ENCODE results near the gene SEMA3C. TPM values are rescaled to one million over a fixed set of nuclear protein-coding genes. Genes with fewer than 3 reads are reported as not detected.
A peak's percentile ranks its signal among the peaks of the same experiment; 100 is the strongest.
"Not testable (repeated sequence)": the region's sequence is repeated elsewhere in the genome, so short reads cannot be mapped to it uniquely, and the experiment has no call there.

SEMA3C gene
- total RNA-seq, 2 experiments from 2014 or later = not detected

GRCh38 chr7:80941208-80941758 lies 22.4 kb upstream of the SEMA3C start:
- Mint-ChIP-seq H3K27ac (no peak overlapping the region), H3K4me3 (no peak overlapping the region), H3K27me3 (no peaks in the 10 kb centered on the region), H3K4me1 (no peaks in the 10 kb centered on the region), H3K9me3 (ENCODE audit: low read depth) (peaks cover 4% of the 10 kb centered on the region), H3K36me3 (no peaks in the 10 kb centered on the region)
- ATAC-seq = no peak
- CTCF ChIA-PET = no interaction called here
- DNase-seq = no peak

- H3K36me3 Mint-ChIP-seq = no peaks in the 10 kb centered on the region
- DNase-seq (no peak), ATAC-seq (no peak)
- no peaks in the 10 kb centered on the region for H3K27me3 Mint-ChIP-seq
- CTCF ChIA-PET = no interaction called here
- peaks cover 3% of the 10 kb centered on the region for H3K9me3 Mint-ChIP-seq (ENCODE audit: low read depth)
- H3K4me3 Mint-ChIP-seq = no peak overlapping the region
- no peaks in the 10 kb centered on the region for H3K4me1 Mint-ChIP-seq
- no peak overlapping the region for H3K27ac Mint-ChIP-seq
Measured at GRCh38 chr7:80940539-80941207, 21.8 kb upstream of the SEMA3C start.

GRCh38 chr7:80937336-80937735 lies 18.5 kb upstream of the SEMA3C start:
- CTCF ChIA-PET = no interaction called here
- H3K4me3 Mint-ChIP-seq = no peak overlapping the region
- H3K27ac Mint-ChIP-seq = no peak overlapping the region
- H3K9me3 Mint-ChIP-seq (ENCODE audit: low read depth) = peaks cover 2% of the 10 kb centered on the region
- H3K36me3 Mint-ChIP-seq = no peaks in the 10 kb centered on the region
- DNase-seq (no peak), ATAC-seq (no peak)
- H3K27me3 Mint-ChIP-seq = no peaks in the 10 kb centered on the region
- H3K4me1 Mint-ChIP-seq = no peaks in the 10 kb centered on the region

- H3K27ac Mint-ChIP-seq = no peak overlapping the region
- H3K27me3 Mint-ChIP-seq = no peaks in the 10 kb centered on the region
- H3K4me1 Mint-ChIP-seq = no peaks in the 10 kb centered on the region
- CTCF ChIA-PET = no interaction called here
- no peak overlapping the region for H3K4me3 Mint-ChIP-seq
- peaks cover 6% of the 10 kb centered on the region for H3K9me3 Mint-ChIP-seq (ENCODE audit: low read depth)
- no peaks in the 10 kb centered on the region for H3K36me3 Mint-ChIP-seq
- DNase-seq (no peak), ATAC-seq (no peak)
Measured at GRCh38 chr7:80935991-80936780, 17.3 kb upstream of the SEMA3C start.

- H3K27ac Mint-ChIP-seq = no peak overlapping the region
- CTCF ChIA-PET = no interaction called here
- no peaks in the 10 kb centered on the region for H3K27me3 Mint-ChIP-seq
- no peaks in the 10 kb centered on the region for H3K36me3 Mint-ChIP-seq
- H3K9me3 Mint-ChIP-seq (ENCODE audit: low read depth) = peaks cover 10% of the 10 kb centered on the region
- no peaks in the 10 kb centered on the region for H3K4me1 Mint-ChIP-seq
- ATAC-seq (no peak), DNase-seq (no peak)
- no peak overlapping the region for H3K4me3 Mint-ChIP-seq
Measured at GRCh38 chr7:80934321-80934720, 15.5 kb upstream of the SEMA3C start.

GRCh38 chr7:80932536-80932935 lies 13.7 kb upstream of the SEMA3C start:
- DNase-seq (no peak), ATAC-seq (no peak)
- Mint-ChIP-seq H3K27ac (no peak overlapping the region), H3K4me3 (no peak overlapping the region), H3K9me3 (ENCODE audit: low read depth) (peaks cover 10% of the 10 kb centered on the region), H3K4me1 (no peaks in the 10 kb centered on the region), H3K27me3 (no peaks in the 10 kb centered on the region), H3K36me3 (no peaks in the 10 kb centered on the region)
- CTCF ChIA-PET = no interaction called here

- no peaks in the 10 kb centered on the region for H3K36me3 Mint-ChIP-seq
- no peaks in the 10 kb centered on the region for H3K27me3 Mint-ChIP-seq
- CTCF ChIA-PET = no interaction called here
- no peak overlapping the region for H3K4me3 Mint-ChIP-seq
- peaks cover 10% of the 10 kb centered on the region for H3K9me3 Mint-ChIP-seq (ENCODE audit: low read depth)
- H3K27ac Mint-ChIP-seq = no peak overlapping the region
- ATAC-seq (no peak), DNase-seq (no peak)
- no peaks in the 10 kb centered on the region for H3K4me1 Mint-ChIP-seq
Measured at GRCh38 chr7:80929619-80930018, 10.8 kb upstream of the SEMA3C start.

- H3K9me3 Mint-ChIP-seq (ENCODE audit: low read depth); DNase-seq; CTCF ChIA-PET; H3K4me3 Mint-ChIP-seq; H3K27me3 Mint-ChIP-seq; H3K27ac Mint-ChIP-seq; H3K36me3 Mint-ChIP-seq; H3K4me1 Mint-ChIP-seq; ATAC-seq: not testable (repeated sequence)
Measured at GRCh38 chr7:80926955-80927354, 8.1 kb upstream of the SEMA3C start.

GRCh38 chr7:80924090-80924489 lies 5.2 kb upstream of the SEMA3C start:
- H3K4me1 Mint-ChIP-seq = no peaks in the 10 kb centered on the region
- H3K27ac Mint-ChIP-seq = no peak overlapping the region
- DNase-seq = no peak
- H3K4me3 Mint-ChIP-seq = no peak overlapping the region
- H3K27me3 Mint-ChIP-seq = peaks cover 13% of the 10 kb centered on the region
- H3K36me3 Mint-ChIP-seq = no peaks in the 10 kb centered on the region
- no peaks in the 10 kb centered on the region for H3K9me3 Mint-ChIP-seq (ENCODE audit: low read depth)
- CTCF ChIA-PET = no interaction called here
- no peak for ATAC-seq

GRCh38 chr7:80923211-80923612 lies 4.4 kb upstream of the SEMA3C start:
- CTCF ChIA-PET = no interaction called here
- H3K9me3 Mint-ChIP-seq (ENCODE audit: low read depth) = no peaks in the 10 kb centered on the region
- peaks cover 4% of the 10 kb centered on the region for H3K4me1 Mint-ChIP-seq
- no peaks in the 10 kb centered on the region for H3K36me3 Mint-ChIP-seq
- H3K27ac Mint-ChIP-seq = no peak overlapping the region
- H3K4me3 Mint-ChIP-seq = no peak overlapping the region
- ATAC-seq (no peak), DNase-seq (no peak)
- peaks cover 20% of the 10 kb centered on the region for H3K27me3 Mint-ChIP-seq

- Mint-ChIP-seq H3K27ac (no peak overlapping the region), H3K4me1 (peaks cover 5% of the 10 kb centered on the region), H3K27me3 (peaks cover 25% of the 10 kb centered on the region), H3K36me3 (no peaks in the 10 kb centered on the region), H3K9me3 (ENCODE audit: low read depth) (no peaks in the 10 kb centered on the region), H3K4me3 (no peak overlapping the region)
- CTCF ChIA-PET = no interaction called here
- DNase-seq (no peak), ATAC-seq (no peak)
Measured at GRCh38 chr7:80922253-80923049, 3.6 kb upstream of the SEMA3C start.

- Mint-ChIP-seq H3K4me1 (peaks cover 5% of the 10 kb centered on the region), H3K9me3 (ENCODE audit: low read depth) (no peaks in the 10 kb centered on the region), H3K27ac (no peak overlapping the region), H3K27me3 (peaks cover 32% of the 10 kb centered on the region), H3K4me3 (no peak overlapping the region), H3K36me3 (no peaks in the 10 kb centered on the region)
- DNase-seq (no peak), ATAC-seq (no peak)
- CTCF ChIA-PET = no interaction called here
Measured at GRCh38 chr7:80921130-80921529, 2.3 kb upstream of the SEMA3C start.

- Mint-ChIP-seq H3K36me3 (no peaks in the 10 kb centered on the region), H3K9me3 (ENCODE audit: low read depth) (no peaks in the 10 kb centered on the region), H3K4me3 (peak overlapping the region; percentile 13), H3K27ac (peak overlapping the region; percentile 11), H3K4me1 (peaks cover 5% of the 10 kb centered on the region), H3K27me3 (peaks cover 32% of the 10 kb centered on the region)
- ATAC-seq = no peak
- CTCF ChIA-PET = no interaction called here
- no peak for DNase-seq
Measured at GRCh38 chr7:80918399-80918798, 452 bp downstream of the SEMA3C start.
